Endodermal cell (in vitro differentiated cells): ENCODE data around the gene SHISA9. TPM values are rescaled to one million over a fixed set of nuclear protein-coding genes. Genes with fewer than 3 reads are reported as not detected.

ENCODE experiments used
- DNase-seq: peaks from one replicate; pipeline ENCODE4 v3.0.0-alpha.2; 2017
- H3K27ac ChIP-seq: 2 replicates; pipeline ENCODE4 v1.5.1; 2013; ENCODE audit warnings: mild to moderate bottlenecking, low read depth, low read length, moderate library complexity
- H3K27me3 ChIP-seq: 2 replicates; pipeline ENCODE4 v1.6.1; 2013; ENCODE audit warnings: mild to moderate bottlenecking, low read length, moderate library complexity; ENCODE audit not compliant: insufficient read depth, control insufficient read depth, poor library complexity, severe bottlenecking
- H3K36me3 ChIP-seq: 2 replicates; pipeline ENCODE4 v1.7.0; 2013; ENCODE audit warnings: mild to moderate bottlenecking, low read length, moderate library complexity; ENCODE audit not compliant: control insufficient read depth, insufficient read depth
- H3K4me1 ChIP-seq: one replicate; pipeline ENCODE4 v1.7.0; 2013; ENCODE audit warnings: low read length; ENCODE audit not compliant: control insufficient read depth, insufficient read depth
- H3K4me3 ChIP-seq: 2 replicates; pipeline ENCODE4 v1.5.1; 2013; ENCODE audit warnings: mild to moderate bottlenecking, low read length, moderate library complexity
- H3K9ac ChIP-seq: 2 replicates; pipeline ENCODE4 v1.6.1; 2013; ENCODE audit warnings: mild to moderate bottlenecking, low read length, moderate library complexity; ENCODE audit not compliant: poor library complexity, severe bottlenecking; ENCODE audit errors: extremely low read depth
- H3K9me3 ChIP-seq: 2 replicates; pipeline ENCODE4 v1.6.1; 2013; ENCODE audit warnings: mild to moderate bottlenecking, low read length, moderate library complexity; ENCODE audit not compliant: control insufficient read depth
- H3K27ac Mint-ChIP-seq: 2 replicates; pipeline ENCODE4 v1.8.0; 2020; ENCODE audit warnings: mixed read lengths
- H3K27me3 Mint-ChIP-seq: 2 replicates; pipeline ENCODE4 v1.8.0; 2021; ENCODE audit warnings: mild to moderate bottlenecking, mixed read lengths; ENCODE audit not compliant: insufficient read depth
- H3K36me3 Mint-ChIP-seq: 2 replicates; pipeline ENCODE4 v1.8.0; 2020; ENCODE audit warnings: low read depth, mixed read lengths
- H3K4me1 Mint-ChIP-seq: 2 replicates; pipeline ENCODE4 v1.8.0; 2020; ENCODE audit warnings: mixed read lengths
- H3K4me3 Mint-ChIP-seq: 2 replicates; pipeline ENCODE4 v1.8.0; 2020; ENCODE audit warnings: mild to moderate bottlenecking, moderate library complexity, mixed read lengths
- H3K9me3 Mint-ChIP-seq: 2 replicates; pipeline ENCODE4 v1.8.0; 2020; ENCODE audit warnings: mild to moderate bottlenecking, mixed read lengths
- CTCF ChIP-seq: fragments of 200-600 bp; sonication (generic); conservative IDR thresholded peaks from 2 replicates; pipeline ENCODE4 v1.5.0; 2021; ENCODE audit warnings: antibody characterized with exemption, mild to moderate bottlenecking
- WGBS, 2 experiments: methylation state at CpG; one replicate each; pipeline versions ENCODE4 v1.1.5 to v1.1.7; 2013; ENCODE audit warnings: missing lambda C conversion rate in 2 of 2, mixed read lengths in 1 of 2; ENCODE audit not compliant: insufficient coverage in 1 of 2, insufficient read length in 1 of 2; 5-methylcytosine and 5-hydroxymethylcytosine counted together
- total RNA-seq, 2 donors: library from RNA; stranded (reverse); fragmentation: NEBNext Ultra II Directional in 1 of 2; extraction: Animal tissue kit (Norgen Biotek cat#: 25700) in 1 of 2; gene quantifications; 2 replicates in 1 of 2; 3 replicates in 1 of 2; pipeline ENCODE4 v1.2.1, GENCODE V29; 2021

Gene SHISA9
- total RNA-seq, 2 donors from 2014 or later: 5.2 to 27.8 TPM

GRCh38 chr16:13039526-13039925 is 138.1 kb downstream of the SHISA9 start:
- WGBS, 2 experiments: 40 to 43% methylated on average over 2 of the region's 2 CpGs
- no peaks in the 10 kb centered on the region for H3K36me3 Mint-ChIP-seq
- H3K27ac Mint-ChIP-seq: no peak overlapping the region
- no peaks in the 10 kb centered on the region for H3K27me3 Mint-ChIP-seq
- no peaks in the 10 kb centered on the region for H3K4me1 Mint-ChIP-seq
- H3K9me3 ChIP-seq: no peaks in the 10 kb centered on the region
- H3K36me3 ChIP-seq: no peaks in the 10 kb centered on the region
- H3K4me3 ChIP-seq: no peak overlapping the region
- H3K9ac ChIP-seq: no peak overlapping the region
- no peak overlapping the region for H3K4me3 Mint-ChIP-seq
- DNase-seq: no peak
- no peaks in the 10 kb centered on the region for H3K9me3 Mint-ChIP-seq
- no peak overlapping the region for H3K27ac ChIP-seq
- TF ChIP-seq CTCF: no peak
- peaks cover 6% of the 10 kb centered on the region for H3K4me1 ChIP-seq
- H3K27me3 ChIP-seq: no peaks in the 10 kb centered on the region

- DNase-seq: no peak
Observed at GRCh38 chr16:13041180-13041579, 139.8 kb downstream of the SHISA9 start.

GRCh38 chr16:13041646-13042290 is 140.4 kb downstream of the SHISA9 start:
- Histone ChIP-seq H3K9me3 (no peaks in the 10 kb centered on the region), H3K27ac (no peak overlapping the region), H3K4me3 (no peak overlapping the region), H3K4me1 (peaks cover 6% of the 10 kb centered on the region), H3K36me3 (no peaks in the 10 kb centered on the region), H3K9ac (no peak overlapping the region), H3K27me3 (no peaks in the 10 kb centered on the region)
- Mint-ChIP-seq H3K27ac (no peak overlapping the region), H3K9me3 (no peaks in the 10 kb centered on the region), H3K4me1 (no peaks in the 10 kb centered on the region), H3K36me3 (no peaks in the 10 kb centered on the region), H3K27me3 (no peaks in the 10 kb centered on the region), H3K4me3 (no peak overlapping the region)
- DNase-seq: no peak
- no peak for TF ChIP-seq CTCF
- 94 to 100% methylated on average over 1 to 5 of the region's 5 CpGs for WGBS, 2 experiments

More at GRCh38 chr16:13041180-13041579, 139.8 kb downstream of the SHISA9 start:
- Histone ChIP-seq H3K4me3 (no peak overlapping the region), H3K27me3 (no peaks in the 10 kb centered on the region), H3K9ac (no peak overlapping the region), H3K9me3 (no peaks in the 10 kb centered on the region), H3K27ac (no peak overlapping the region), H3K36me3 (no peaks in the 10 kb centered on the region), H3K4me1 (peaks cover 6% of the 10 kb centered on the region)
- 63 to 96% methylated on average over 1 of the region's 1 CpG for WGBS, 2 experiments
- TF ChIP-seq CTCF: no peak
- no peaks in the 10 kb centered on the region for H3K36me3 Mint-ChIP-seq
- H3K27me3 Mint-ChIP-seq: no peaks in the 10 kb centered on the region
- H3K4me3 Mint-ChIP-seq: no peak overlapping the region
- H3K4me1 Mint-ChIP-seq: no peaks in the 10 kb centered on the region
- no peaks in the 10 kb centered on the region for H3K9me3 Mint-ChIP-seq
- H3K27ac Mint-ChIP-seq: no peak overlapping the region
